Panc1 (cell line): ENCODE measurements around the gene TBX4. TPM values are rescaled to one million over a fixed set of nuclear protein-coding genes. Genes with fewer than 3 reads are reported as not detected.

Experiments used
- ATAC-seq: fragments of 200-7000 bp; cut with Tn5 transposase; 2 replicates; pipeline ENCODE4 v1.9.1; 2020; ENCODE audit warnings: mild to moderate bottlenecking, moderate library complexity
- BruUV-seq: library from RNA; stranded (reverse); fragments of 400-500 nt; replicated peaks from 2 replicates; lab custom pipeline; 2021; lab: Mats Ljungman, UMichigan
- CTCF ChIA-PET: fragments of 300-600 bp; sonication (Branson Sonifier 250); formaldehyde crosslinking; loops from one replicate; lab custom pipeline; 2022; ENCODE audit warnings: antibody characterized with exemption; lab: Charles Lee
- POLR2A ChIA-PET: fragments of 300-600 bp; sonication (Branson Sonifier 250); formaldehyde crosslinking; loops from one replicate; lab custom pipeline; 2022; ENCODE audit warnings: antibody characterized with exemption; lab: Charles Lee
- DNase-seq: peaks from one replicate; pipeline ENCODE4 v3.0.0-alpha.2; 2010; ENCODE audit warnings: low read depth, low spot score
- H3K27ac ChIP-seq: 2 replicates; pipeline ENCODE4 v1.5.1; 2011; ENCODE audit warnings: mild to moderate bottlenecking, low read length, inconsistent platforms
- H3K27me3 ChIP-seq: fragments of 200-500 bp; sonication (Bioruptor generic); 2 replicates; pipeline ENCODE4 v1.6.0; 2014; ENCODE audit warnings: low read length, inconsistent platforms; ENCODE audit not compliant: control insufficient read depth, insufficient read depth
- H3K36me3 ChIP-seq: fragments of 200-500 bp; sonication (Bioruptor generic); 2 replicates; pipeline ENCODE4 v1.5.1; 2014; ENCODE audit warnings: inconsistent platforms, mild to moderate bottlenecking, low read length, moderate library complexity; ENCODE audit not compliant: control insufficient read depth, insufficient read depth
- H3K4me1 ChIP-seq: 2 replicates; pipeline ENCODE4 v1.5.1; 2011; ENCODE audit warnings: inconsistent platforms, mild to moderate bottlenecking, low read length, moderate library complexity; ENCODE audit not compliant: control insufficient read depth, insufficient read depth
- H3K4me3 ChIP-seq, 2 experiments: 2 replicates each; pipeline ENCODE4 v1.5.1; 2011 to 2012; ENCODE audit warnings: low read depth in 2 of 2, low read length in 2 of 2, mild to moderate bottlenecking in 2 of 2, inconsistent platforms in 1 of 2, moderate library complexity in 1 of 2
- H3K9me3 ChIP-seq: fragments of 200-500 bp; sonication (Bioruptor generic); 2 replicates; pipeline ENCODE4 v1.5.1; 2014; ENCODE audit warnings: low read depth, mild to moderate bottlenecking, inconsistent platforms, low read length, moderate library complexity; ENCODE audit not compliant: control insufficient read depth, insufficient read depth
- CTCF ChIP-seq: fragments of 450-650 bp; IDR thresholded peaks from 2 replicates; pipeline ENCODE4 v1.5.1; 2017; ENCODE audit warnings: mild to moderate bottlenecking
- POLR2AphosphoS5 ChIP-seq: IDR thresholded peaks from 2 replicates; pipeline ENCODE4 v1.6.1; 2012; ENCODE audit warnings: mild to moderate bottlenecking, low read depth, low read length, moderate library complexity
- REST ChIP-seq, 2 experiments: IDR thresholded peaks; 2 replicates each; pipeline ENCODE4 v1.6.1; 2011 to 2012; ENCODE audit warnings: low read depth in 2 of 2, control low read depth in 1 of 2, low read length in 1 of 2, mild to moderate bottlenecking in 1 of 2, moderate library complexity in 1 of 2; ENCODE audit not compliant: insufficient read depth in 1 of 2
- SIN3A ChIP-seq: IDR thresholded peaks from 2 replicates; pipeline ENCODE4 v1.6.1; 2012; ENCODE audit warnings: low read depth, mild to moderate bottlenecking, low read length, moderate library complexity, borderline replicate concordance; ENCODE audit not compliant: insufficient read depth
- TCF7L2 ChIP-seq: IDR thresholded peaks from 2 replicates; pipeline ENCODE4 v1.6.1; 2011; ENCODE audit warnings: mild to moderate bottlenecking, low read depth, low read length, inconsistent platforms
- in situ Hi-C: cut with HindIII; loops from 2 replicates; pipeline ENCODE4 v1.10.0; 2016; ENCODE audit warnings: low sequenced_read_pairs, low pct_unique_long_range_greater_than_20kb
- intact Hi-C: fragments of 100-400 bp; cut with micrococcal nuclease; formaldehyde crosslinking; loops from one replicate; pipeline ENCODE4 v1.10.0; 2022; ENCODE audit not compliant: unreplicated experiment
- total RNA-seq: library from RNA; stranded (reverse); gene quantifications from one replicate; pipeline ENCODE4 v1.2.1, GENCODE V29; 2021; ENCODE audit not compliant: unreplicated experiment

TBX4 gene
- total RNA-seq, 1 experiment from 2014 or later: not detected

- H3K36me3 ChIP-seq: no peaks in the 10 kb centered on the region
- ChIA-PET CTCF (no interaction called here), POLR2A (no interaction called here)
- no peaks in the 10 kb centered on the region for H3K27me3 ChIP-seq
- DNase-seq: no peak
- H3K4me3 ChIP-seq: no peak overlapping the region
- TF ChIP-seq CTCF (no peak), REST (IDR thresholded peaks at IDR 0.05; ENCODE audit: insufficient read depth in 1 of 2, low read depth in 2 of 2, low read length in 1 of 2) (no peak), TCF7L2 (no peak), SIN3A (no peak), POLR2AphosphoS5 (no peak)
- intact Hi-C loops: no loop called here
- in situ Hi-C loops: no loop called here
- no TSS peak for BruUV-seq
- H3K27ac ChIP-seq: no peak overlapping the region
- no peaks in the 10 kb centered on the region for H3K9me3 ChIP-seq
- H3K4me1 ChIP-seq: peaks cover 7% of the 10 kb centered on the region; the same call in 1 of the 2 replicates
- ATAC-seq: no peak
Measured at GRCh38 chr17:61465550-61466237, 13.5 kb downstream of the TBX4 start.

GRCh38 chr17:61466246-61466645 lies 14.0 kb downstream of the TBX4 start:
- no peaks in the 10 kb centered on the region for H3K9me3 ChIP-seq
- POLR2A ChIA-PET: no interaction called here
- no peak overlapping the region for H3K27ac ChIP-seq
- ATAC-seq (no peak), DNase-seq (no peak)
- H3K27me3 ChIP-seq: no peaks in the 10 kb centered on the region
- H3K4me1 ChIP-seq: peaks cover 7% of the 10 kb centered on the region; the same call in 1 of the 2 replicates
- H3K4me3 ChIP-seq: no peak overlapping the region
- no peak for TF ChIP-seq POLR2AphosphoS5
- no peak for TF ChIP-seq REST (IDR thresholded peaks at IDR 0.05; ENCODE audit: insufficient read depth in 1 of 2, low read depth in 2 of 2, low read length in 1 of 2)
- no peak for TF ChIP-seq CTCF
- TF ChIP-seq TCF7L2: no peak
- TF ChIP-seq SIN3A: no peak
- intact Hi-C loops: no loop called here
- CTCF ChIA-PET: no interaction called here
- in situ Hi-C loops: no loop called here
- H3K36me3 ChIP-seq: no peaks in the 10 kb centered on the region
- no TSS peak for BruUV-seq
